Left ventricle myocardium inferior (tissue), 1 donor: ENCODE data around the gene ERCC1. TPM values are rescaled to one million over a fixed set of nuclear protein-coding genes. Genes with fewer than 3 reads are reported as not detected.
"Not testable (repeated sequence)": the region's sequence is repeated elsewhere in the genome, so short reads cannot be mapped to it uniquely, and the experiment has no call there.

ENCODE experiments used
- DNase-seq: peaks from one replicate; pipeline ENCODE4 v3.0.0-alpha.2; 2020
- H3K27ac ChIP-seq: fragments of 200-600 bp; replicated peaks from 2 replicates; pipeline ENCODE4 v1.8.0; 2021
- H3K27me3 ChIP-seq: fragments of 200-600 bp; 2 replicates; pipeline ENCODE4 v1.8.0; 2021; ENCODE audit warnings: low read depth
- H3K36me3 ChIP-seq: fragments of 200-600 bp; 2 replicates; pipeline ENCODE4 v1.8.0; 2021
- H3K4me1 ChIP-seq: fragments of 200-600 bp; 2 replicates; pipeline ENCODE4 v1.8.0; 2021
- H3K4me3 ChIP-seq: fragments of 200-600 bp; 2 replicates; pipeline ENCODE4 v1.8.0; 2021; ENCODE audit warnings: mild to moderate bottlenecking, moderate library complexity
- H3K9me3 ChIP-seq: fragments of 200-600 bp; replicated peaks from 2 replicates; pipeline ENCODE4 v1.8.0; 2021
- intact Hi-C: fragments of 100-400 bp; cut with micrococcal nuclease; formaldehyde crosslinking; loops from one replicate; pipeline ENCODE4 v1.11.0; 2022
- total RNA-seq: library from RNA; stranded (reverse); fragmentation: NEBNext Ultra II Directional; extraction: Animal tissue kit (Norgen Biotek cat#: 25700); gene quantifications from one replicate; pipeline ENCODE4 v1.2.1, GENCODE V29; 2021
- TF ChIP-seq, protein P1 (sequence below): fragments of 200-600 bp; IDR thresholded peaks from 2 replicates; pipeline ENCODE4 v1.8.0; 2021; ENCODE audit warnings: antibody characterized with exemption, mild to moderate bottlenecking, borderline replicate concordance
- donor health status: DM: no; HTN: yes; CAD: no; lungs with severe emphysema.

ERCC1 gene
- total RNA-seq, 1 donor from 2014 or later: 108 TPM

DNA sequence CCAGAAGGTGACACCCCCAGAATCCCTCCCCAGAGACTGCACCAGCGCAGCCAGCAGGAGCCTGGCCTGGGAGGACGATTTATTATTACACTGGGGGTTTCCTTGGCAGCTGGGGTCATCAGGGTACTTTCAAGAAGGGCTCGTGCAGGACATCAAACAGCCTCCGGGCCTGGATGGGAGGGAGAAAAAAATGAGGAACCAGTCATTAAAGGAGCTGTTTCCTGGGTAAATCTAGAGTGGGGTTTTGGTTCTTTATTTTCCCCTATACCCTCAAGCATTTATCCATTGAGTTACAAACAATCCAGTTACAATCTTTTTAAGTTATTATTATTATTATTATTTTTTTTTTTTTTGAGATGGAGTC is 14.2 kb downstream of the ERCC1 start:
- Histone ChIP-seq H3K36me3 (peaks cover 22% of the 10 kb centered on the region), H3K27me3 (no peaks in the 10 kb centered on the region), H3K27ac (peak overlapping the region; percentile 19), H3K4me3 (no peak overlapping the region), H3K4me1 (peaks cover 40% of the 10 kb centered on the region), H3K9me3 (no peaks in the 10 kb centered on the region)
- intact Hi-C loops: no loop called here
- TF ChIP-seq, protein P1, sequence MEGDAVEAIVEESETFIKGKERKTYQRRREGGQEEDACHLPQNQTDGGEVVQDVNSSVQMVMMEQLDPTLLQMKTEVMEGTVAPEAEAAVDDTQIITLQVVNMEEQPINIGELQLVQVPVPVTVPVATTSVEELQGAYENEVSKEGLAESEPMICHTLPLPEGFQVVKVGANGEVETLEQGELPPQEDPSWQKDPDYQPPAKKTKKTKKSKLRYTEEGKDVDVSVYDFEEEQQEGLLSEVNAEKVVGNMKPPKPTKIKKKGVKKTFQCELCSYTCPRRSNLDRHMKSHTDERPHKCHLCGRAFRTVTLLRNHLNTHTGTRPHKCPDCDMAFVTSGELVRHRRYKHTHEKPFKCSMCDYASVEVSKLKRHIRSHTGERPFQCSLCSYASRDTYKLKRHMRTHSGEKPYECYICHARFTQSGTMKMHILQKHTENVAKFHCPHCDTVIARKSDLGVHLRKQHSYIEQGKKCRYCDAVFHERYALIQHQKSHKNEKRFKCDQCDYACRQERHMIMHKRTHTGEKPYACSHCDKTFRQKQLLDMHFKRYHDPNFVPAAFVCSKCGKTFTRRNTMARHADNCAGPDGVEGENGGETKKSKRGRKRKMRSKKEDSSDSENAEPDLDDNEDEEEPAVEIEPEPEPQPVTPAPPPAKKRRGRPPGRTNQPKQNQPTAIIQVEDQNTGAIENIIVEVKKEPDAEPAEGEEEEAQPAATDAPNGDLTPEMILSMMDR: no peak
- DNase-seq: no peak

DNA sequence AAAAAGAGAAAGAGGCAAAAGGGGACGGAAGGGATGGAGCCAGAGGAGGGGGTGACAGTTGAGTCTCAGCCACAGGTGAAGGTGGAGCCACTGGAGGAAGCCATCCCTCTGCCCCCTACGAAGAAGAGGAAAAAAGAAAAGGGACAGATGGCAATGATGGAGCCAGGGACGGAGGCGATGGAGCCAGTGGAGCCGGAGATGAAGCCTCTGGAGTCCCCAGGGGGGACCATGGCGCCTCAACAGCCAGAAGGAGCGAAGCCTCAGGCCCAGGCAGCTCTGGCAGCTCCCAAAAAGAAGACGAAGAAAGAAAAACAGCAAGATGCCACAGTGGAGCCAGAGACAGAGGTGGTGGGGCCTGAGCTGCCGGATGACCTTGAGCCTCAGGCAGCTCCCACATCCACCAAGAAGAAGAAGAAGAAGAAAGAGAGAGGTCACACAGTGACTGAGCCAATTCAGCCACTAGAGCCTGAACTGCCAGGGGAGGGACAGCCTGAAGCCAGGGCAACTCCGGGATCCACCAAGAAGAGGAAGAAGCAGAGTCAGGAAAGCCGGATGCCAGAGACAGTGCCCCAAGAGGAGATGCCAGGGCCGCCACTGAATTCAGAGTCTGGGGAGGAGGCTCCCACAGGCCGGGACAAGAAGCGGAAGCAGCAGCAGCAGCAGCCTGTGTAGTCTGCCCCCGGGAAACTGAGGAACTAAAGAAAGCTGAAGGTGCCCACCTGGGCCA is 14.7 kb downstream of the ERCC1 start:
- TF ChIP-seq, protein P1: no peak
- Histone ChIP-seq H3K27me3 (no peaks in the 10 kb centered on the region), H3K9me3 (no peaks in the 10 kb centered on the region), H3K4me3 (no peak overlapping the region), H3K27ac (peak overlapping the region; percentile 19), H3K4me1 (peaks cover 42% of the 10 kb centered on the region), H3K36me3 (peaks cover 16% of the 10 kb centered on the region)
- intact Hi-C loops: no loop called here
- no peak for DNase-seq

DNA sequence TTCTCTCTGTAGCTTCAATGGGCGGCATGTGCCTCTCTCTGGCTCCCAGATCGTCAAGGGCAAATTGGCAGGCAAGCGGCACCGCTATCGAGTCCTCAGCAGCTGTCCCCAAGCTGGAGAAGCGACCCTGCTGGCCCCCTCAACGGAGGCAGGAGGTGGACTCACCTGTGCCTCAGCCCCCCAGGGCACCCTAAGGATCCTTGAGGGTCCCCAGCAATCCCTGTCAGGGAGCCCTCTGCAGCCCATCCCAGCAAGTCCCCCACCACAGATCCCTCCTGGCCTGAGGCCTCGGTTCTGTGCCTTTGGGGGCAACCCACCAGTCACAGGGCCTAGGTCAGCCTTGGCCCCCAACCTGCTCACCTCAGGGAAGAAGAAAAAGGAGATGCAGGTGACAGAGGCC is 15.6 kb downstream of the ERCC1 start:
- no peak overlapping the region for H3K4me3 ChIP-seq
- no peak for DNase-seq
- no peak overlapping the region for H3K27ac ChIP-seq
- TF ChIP-seq, protein P1: no peak
- intact Hi-C loops: no loop called here
- no peaks in the 10 kb centered on the region for H3K9me3 ChIP-seq
- H3K36me3 ChIP-seq: peaks cover 7% of the 10 kb centered on the region
- peaks cover 45% of the 10 kb centered on the region for H3K4me1 ChIP-seq
- no peaks in the 10 kb centered on the region for H3K27me3 ChIP-seq

DNA sequence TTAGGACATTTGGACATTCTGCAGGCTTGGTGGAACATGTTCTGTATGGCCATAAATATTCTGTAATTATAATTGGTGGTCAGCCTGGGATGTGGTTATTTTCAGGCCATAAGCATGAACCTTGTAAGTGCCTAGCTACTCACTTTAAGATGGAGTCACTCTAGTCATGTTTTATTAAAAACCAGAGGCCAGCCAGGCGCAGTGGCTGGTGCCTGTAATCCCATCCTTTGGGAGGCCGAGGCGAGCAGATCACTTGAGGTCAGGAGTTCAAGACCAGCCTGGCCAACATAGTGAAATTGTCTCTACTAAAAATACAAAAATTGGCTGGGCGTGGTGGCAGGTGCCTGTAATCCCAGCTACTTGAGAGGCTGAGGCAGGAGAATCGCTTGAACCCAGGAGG is 16.1 kb downstream of the ERCC1 start:
- Histone ChIP-seq H3K4me1 (peaks cover 50% of the 10 kb centered on the region), H3K4me3 (peak overlapping the region; percentile 88)
- H3K36me3 ChIP-seq, H3K27ac ChIP-seq, H3K27me3 ChIP-seq, H3K9me3 ChIP-seq, DNase-seq, intact Hi-C loops: not testable (repeated sequence)

DNA sequence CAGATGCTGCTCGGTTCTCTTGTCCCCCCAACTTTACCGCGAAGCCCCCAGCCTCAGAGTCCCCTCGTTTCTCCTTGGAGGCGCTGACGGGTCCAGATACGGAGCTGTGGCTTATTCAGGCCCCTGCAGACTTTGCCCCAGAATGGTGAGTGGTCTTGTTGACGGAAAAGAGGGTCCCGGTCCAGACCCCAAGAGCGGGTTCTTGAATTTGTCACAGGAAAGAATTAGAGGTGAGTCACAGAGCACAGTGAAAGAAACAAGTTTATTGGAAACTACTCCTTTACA is 16.7 kb downstream of the ERCC1 start:
- no peaks in the 10 kb centered on the region for H3K36me3 ChIP-seq
- H3K4me1 ChIP-seq: peaks cover 56% of the 10 kb centered on the region
- DNase-seq: no peak
- H3K4me3 ChIP-seq: peak overlapping the region; percentile 88
- H3K9me3 ChIP-seq: no peaks in the 10 kb centered on the region
- peak overlapping the region; percentile 97 for H3K27ac ChIP-seq
- TF ChIP-seq, protein P1: no peak
- intact Hi-C loops: no loop called here
- H3K27me3 ChIP-seq: no peaks in the 10 kb centered on the region

DNA sequence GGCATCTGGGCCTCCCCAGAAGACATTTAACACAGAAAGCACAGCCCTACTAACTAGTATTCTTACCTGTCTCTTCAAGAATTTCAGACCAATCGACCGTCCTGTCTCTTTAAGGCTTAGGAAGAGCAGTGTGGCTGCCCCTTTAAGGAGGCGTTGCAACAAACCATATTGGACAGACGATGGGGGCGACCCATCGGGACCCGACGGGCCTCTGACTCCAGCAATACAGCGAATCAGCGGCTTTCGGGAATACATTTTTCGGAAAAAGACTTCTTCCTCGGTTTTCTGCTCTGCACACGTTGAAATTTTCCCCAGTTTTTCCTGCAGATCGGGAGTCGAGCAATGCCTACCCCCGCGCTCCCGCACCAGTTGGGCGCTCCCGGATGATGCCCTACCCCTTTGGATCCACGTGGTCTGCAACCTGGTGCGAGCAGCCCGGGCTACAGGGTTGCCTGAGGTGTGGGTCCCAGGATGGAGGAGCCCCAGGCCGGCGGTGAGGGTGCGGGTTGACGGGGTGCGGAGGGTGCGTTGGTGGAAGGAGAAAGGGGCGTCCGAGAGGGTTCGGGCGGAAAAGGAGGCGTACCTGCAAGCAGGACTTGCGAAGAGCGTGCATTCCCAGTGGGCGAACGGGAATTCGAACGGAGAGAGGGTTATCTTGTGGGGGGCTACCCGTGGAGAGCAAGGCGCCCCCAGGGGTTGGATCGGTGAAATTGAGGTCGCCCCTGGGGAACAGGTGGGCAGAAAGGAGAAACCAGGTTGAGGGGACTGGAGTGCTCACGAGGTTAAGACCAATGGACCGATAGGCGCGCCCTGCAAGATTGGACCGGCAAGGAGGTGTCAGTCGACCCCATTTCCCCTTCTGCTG is 17.3 kb downstream of the ERCC1 start, which contains the start of gene POLR1G:
Gene POLR1G (plus strand): TSS at position 419 of the 865 bp plus-strand sequence. CDS start 53 bp downstream, at position 472.
- Histone ChIP-seq H3K36me3 (no peaks in the 10 kb centered on the region), H3K27ac (peak within 1 kb of the TSS; percentile 97), H3K4me1 (peaks cover 62% of the 10 kb centered on the region), H3K27me3 (no peaks in the 10 kb centered on the region), H3K9me3 (no peaks in the 10 kb centered on the region), H3K4me3 (peak within 1 kb of the TSS; percentile 88)
- peak; percentile 79 for DNase-seq
- intact Hi-C loops: no loop called here
- TF ChIP-seq, protein P1: no peak
